Right atrium auricular region (tissue), 2 donors: ENCODE results near the gene CD226. TPM values are rescaled to one million over a fixed set of nuclear protein-coding genes. Genes with fewer than 3 reads are reported as not detected.

Experiments used
- DNase-seq: peaks from one replicate; pipeline ENCODE4 v3.0.0-alpha.2; 2019; ENCODE audit warnings: low spot score
- H3K27ac ChIP-seq, 2 donors: fragments of 200-600 bp; sonication (generic); 1 replicate in 1 of 2; 2 replicates in 1 of 2; pipeline ENCODE4 v1.5.1; 2016 to 2019
- H3K27me3 ChIP-seq, 2 donors: fragments of 200-600 bp; sonication (generic); one replicate each; pipeline versions ENCODE4 v1.5.1 to v1.6.0; 2017 to 2019
- H3K36me3 ChIP-seq: fragments of 200-600 bp; sonication (generic); one replicate; pipeline ENCODE4 v1.5.1; 2016
- H3K4me1 ChIP-seq, 2 donors: fragments of 200-600 bp; sonication (generic); one replicate each; pipeline versions ENCODE4 v1.5.1 to v1.6.0; 2017 to 2019
- H3K4me3 ChIP-seq, 2 donors: fragments of 200-600 bp; sonication (generic); 1 replicate in 1 of 2; 2 replicates in 1 of 2; pipeline ENCODE4 v1.5.1; 2017 to 2019; ENCODE audit warnings: mild to moderate bottlenecking in 1 of 2, moderate library complexity in 1 of 2
- H3K9me3 ChIP-seq, 2 donors: fragments of 200-600 bp; sonication (generic); one replicate each; pipeline ENCODE4 v1.5.1; 2019
- CTCF ChIP-seq, 2 donors: fragments of 200-600 bp; sonication (generic); IDR thresholded peaks; one replicate each; pipeline ENCODE4 v1.5.1; 2019; ENCODE audit warnings: antibody characterized with exemption in 2 of 2
- total RNA-seq, 2 donors: library from RNA; depleted of rRNA; stranded (reverse); fragments of >200 nt; gene quantifications; one replicate each; pipeline ENCODE4 v1.1.0, GENCODE V29; 2016

Gene CD226
- total RNA-seq, 2 donors from 2014 or later, result 0.22 to 1.3 TPM

DNA sequence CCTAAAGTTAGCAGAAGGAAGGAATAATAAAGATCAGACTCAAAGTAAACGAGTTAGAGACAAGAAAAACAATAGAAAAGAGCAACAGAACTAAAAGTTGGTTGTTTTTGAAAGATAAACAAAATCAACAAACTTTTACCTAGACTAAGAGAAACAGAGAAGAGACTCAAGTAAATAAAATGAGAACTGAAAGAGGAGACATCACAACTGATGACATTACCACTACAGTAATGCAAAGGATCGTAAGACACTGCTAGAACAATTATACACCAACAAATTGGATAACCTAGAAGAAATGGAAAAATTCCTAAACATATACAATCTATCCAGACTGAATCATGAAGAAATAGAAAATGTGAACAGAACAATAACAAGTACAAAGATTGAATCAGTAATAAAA lies 139.3 kb downstream of the CD226 start:
- no peaks in the 10 kb centered on the region for H3K36me3 ChIP-seq
- TF ChIP-seq CTCF (IDR thresholded peaks at IDR 0.05), result no peak
- H3K27me3 ChIP-seq, result no peaks in the 10 kb centered on the region
- H3K4me3 ChIP-seq, result no peak overlapping the region
- no peak overlapping the region for H3K27ac ChIP-seq
- peaks cover 0 to 3% of the 10 kb centered on the region in 2 donors for H3K9me3 ChIP-seq
- DNase-seq, result no peak
- no peaks in the 10 kb centered on the region for H3K4me1 ChIP-seq

DNA sequence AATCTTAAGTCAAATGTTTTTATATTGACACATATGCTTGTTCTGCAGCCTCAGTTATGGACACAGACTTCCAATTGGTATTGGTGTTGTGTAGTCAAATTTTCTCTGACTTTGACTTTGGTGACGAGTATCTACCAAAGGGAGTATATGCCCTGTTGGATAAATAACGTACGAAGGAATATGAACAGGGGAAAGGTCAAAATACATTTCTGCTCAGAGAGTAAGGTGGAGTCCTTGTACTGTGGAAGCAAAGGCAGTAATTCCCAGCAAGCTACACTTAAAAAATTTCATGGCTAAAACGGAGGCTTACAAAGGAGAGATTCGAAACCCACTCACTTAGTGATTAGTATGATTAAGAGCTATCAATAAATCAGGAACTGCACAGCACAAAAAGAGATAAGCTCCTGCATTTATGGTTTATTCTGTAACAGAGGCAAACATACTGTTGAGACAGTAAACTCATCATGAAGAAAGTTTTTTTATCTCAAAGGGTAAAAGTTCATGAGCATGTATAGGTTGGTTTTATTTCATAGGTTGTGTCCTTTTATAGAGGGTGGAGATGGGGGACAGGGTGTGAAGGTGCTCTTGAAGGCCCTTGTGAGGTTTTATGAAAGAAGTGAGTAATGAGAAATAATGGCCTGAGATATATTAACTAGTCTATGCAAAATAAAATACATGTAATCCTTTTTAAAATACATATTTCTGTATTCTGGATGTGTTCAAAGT lies 142.7 kb downstream of the CD226 start:
- no peak for TF ChIP-seq CTCF (IDR thresholded peaks at IDR 0.05)
- peaks cover 0 to 2% of the 10 kb centered on the region in 2 donors for H3K9me3 ChIP-seq
- no peak for DNase-seq

More for the DNA sequence above, 142.7 kb downstream of the CD226 start:
- H3K4me1 ChIP-seq, result no peaks in the 10 kb centered on the region
- no peak overlapping the region for H3K27ac ChIP-seq
- H3K4me3 ChIP-seq, result no peak overlapping the region
- no peaks in the 10 kb centered on the region for H3K36me3 ChIP-seq
- H3K27me3 ChIP-seq, result no peaks in the 10 kb centered on the region
